GM21528 (cell line): Measurements from ENCODE around the gene ATE1.

Experiments used
- ATAC-seq: cut with Tn5 transposase; IDR thresholded peaks from one replicate; pipeline ENCODE4 v1.9.1; 2021; ENCODE audit warnings: mild to moderate bottlenecking, moderate library complexity; ENCODE audit not compliant: unreplicated experiment, low FRiP score

Gene ATE1

DNA sequence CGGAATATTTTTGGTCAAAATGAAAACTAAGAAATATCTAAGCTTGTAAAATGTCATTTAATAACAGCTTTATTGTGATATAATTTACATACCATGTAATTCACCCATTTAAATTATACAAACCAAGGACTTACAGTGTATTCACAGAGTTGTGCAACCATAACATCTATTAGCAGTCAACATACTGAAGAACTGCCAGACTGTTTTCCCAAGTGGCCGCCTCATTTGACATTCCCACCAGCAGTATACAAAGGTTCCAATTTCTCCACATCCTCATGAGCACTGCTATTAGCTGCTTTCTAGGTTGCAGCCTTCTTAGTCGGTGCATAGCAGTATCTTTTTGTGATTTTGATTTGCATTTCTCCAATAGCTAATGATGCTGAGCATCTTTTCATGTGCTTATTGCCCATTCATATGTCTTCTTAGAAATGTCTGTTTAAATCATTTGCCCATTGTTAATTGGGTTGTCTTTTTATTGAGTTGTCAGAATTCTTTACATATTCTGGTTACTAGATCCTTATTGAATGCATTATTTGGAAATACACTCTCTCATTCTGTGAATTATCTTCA, 176.6 kb downstream of the ATE1 start:
- no peak for ATAC-seq

DNA sequence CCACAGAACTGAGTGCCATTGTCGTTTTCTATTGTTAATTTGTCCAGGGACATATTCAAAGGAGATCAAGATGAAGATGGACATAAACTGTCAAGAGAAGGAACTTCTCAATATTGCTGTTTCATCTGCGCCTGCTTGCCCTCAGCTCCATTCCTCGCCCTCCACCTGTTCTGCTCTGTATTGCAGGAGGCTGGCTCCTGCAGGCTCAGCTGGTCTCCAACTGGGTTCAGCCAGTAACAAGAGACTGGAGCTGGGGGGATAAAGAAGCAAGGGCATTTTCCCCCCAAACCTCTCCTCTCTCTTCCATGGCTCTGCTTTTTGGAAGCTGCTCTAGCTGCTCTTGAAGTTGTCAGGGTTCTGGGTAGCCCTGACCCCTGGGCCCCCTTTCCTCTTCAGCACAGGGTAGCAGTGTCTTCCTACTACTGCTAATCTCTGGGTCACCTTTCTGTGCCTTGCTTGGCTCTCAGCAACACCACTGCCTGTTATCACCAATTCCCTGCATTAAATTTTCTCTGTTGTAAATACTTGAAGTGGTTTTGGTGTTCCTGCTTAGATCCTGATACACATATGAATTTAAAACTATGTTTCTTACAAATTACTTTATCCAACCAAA, 180.6 kb downstream of the ATE1 start:
- ATAC-seq: no peak

DNA sequence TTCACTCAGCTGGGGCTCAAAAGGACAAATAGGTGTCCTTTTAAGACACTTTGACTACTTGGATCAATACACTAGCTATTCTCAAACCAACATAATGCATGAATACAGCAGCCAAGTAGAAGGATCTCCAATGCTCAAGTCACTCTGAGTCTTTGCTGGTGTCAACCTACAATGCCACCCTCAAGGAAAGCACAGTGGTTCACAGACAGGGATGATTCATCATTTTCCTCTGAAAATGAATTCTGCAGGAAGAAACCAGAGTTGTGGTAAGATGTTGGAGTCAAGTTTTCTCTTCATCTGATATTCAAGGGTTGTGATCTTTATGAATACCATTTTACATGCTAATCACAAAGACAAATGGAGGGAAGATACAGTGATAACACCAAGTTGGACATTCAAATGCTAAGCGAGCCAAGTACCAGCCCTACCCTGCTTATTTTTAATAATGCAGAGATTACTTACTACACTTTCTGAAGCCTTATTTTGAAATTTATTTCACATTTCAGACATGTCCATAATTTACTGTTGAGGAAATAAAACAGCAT, 186.5 kb downstream of the ATE1 start:
- ATAC-seq: no peak

DNA sequence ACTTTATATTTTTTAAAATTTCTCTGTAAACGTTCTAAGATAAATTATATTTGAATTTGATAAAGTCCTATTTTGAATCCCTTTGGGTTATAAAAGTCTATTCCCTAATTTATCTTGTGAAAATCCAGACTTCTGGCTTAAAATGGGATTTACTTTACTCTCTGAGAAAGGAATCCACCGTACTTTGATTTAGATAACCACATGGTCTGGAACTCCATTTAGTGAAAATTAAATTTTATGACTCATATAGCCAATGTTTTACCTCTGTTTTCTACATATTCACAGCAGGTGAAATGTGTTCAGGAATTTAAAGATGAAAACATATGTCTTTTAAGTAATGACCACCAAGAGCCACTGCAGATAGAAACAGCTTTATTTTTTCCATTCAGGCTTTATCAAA, 187.8 kb downstream of the ATE1 start:
- no peak for ATAC-seq

DNA sequence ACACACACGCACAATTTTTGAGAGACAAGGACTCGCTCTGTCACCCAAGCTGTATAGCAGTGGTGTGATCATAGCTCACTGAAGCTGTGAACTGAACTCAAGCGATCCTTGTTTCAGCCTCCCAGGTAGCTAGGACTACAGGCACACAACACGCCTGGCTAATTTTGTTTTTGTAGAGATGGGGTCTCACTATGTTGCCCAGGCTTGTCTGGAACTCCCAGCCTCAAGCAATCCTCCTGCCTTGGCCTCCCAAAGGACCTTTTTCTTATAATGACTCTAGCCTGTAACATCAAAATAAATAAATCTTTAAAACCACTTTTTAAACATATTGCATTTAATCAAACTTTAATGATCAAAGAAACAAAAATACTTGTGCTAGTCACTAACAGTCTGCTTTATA, 188.7 kb downstream of the ATE1 start:
- ATAC-seq: no peak

DNA sequence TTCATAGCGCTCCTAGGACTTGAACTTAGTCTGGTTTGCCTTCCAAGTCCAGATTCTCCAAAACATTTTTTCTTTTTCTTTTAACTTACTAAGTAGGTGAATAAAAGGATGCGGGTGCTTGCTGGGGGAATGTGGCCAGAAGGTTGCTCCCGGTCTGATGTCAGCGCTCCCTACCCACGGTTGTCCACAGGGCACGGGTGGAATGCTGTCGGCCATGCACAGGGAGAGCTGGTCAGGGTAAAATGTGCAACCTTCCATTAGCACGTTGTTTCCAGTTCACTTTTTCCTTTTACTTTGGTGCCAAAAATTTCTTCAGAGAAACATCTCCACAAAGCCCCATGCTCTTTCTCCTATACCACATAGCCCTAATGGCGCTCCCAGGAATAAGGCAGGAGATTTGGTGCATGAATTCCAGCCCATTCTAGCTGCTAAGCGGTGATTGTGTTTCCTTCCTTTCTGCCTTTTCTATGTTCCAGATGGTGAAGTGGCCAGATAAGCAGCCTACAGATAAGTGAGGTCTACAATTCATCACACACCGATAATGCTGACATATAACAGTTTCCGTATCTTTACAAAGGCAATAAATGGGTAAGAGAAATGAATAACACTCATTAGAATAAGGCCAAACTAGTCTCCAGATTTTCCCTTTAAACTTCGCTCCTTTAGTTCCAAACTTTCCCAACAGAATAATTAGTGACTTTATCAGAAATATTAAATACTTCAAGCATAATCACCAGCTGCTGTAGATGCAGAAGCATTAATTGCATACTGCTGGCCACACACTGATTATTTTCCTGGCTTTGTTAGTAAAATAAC, 191.3 kb downstream of the ATE1 start:
- ATAC-seq: no peak

DNA sequence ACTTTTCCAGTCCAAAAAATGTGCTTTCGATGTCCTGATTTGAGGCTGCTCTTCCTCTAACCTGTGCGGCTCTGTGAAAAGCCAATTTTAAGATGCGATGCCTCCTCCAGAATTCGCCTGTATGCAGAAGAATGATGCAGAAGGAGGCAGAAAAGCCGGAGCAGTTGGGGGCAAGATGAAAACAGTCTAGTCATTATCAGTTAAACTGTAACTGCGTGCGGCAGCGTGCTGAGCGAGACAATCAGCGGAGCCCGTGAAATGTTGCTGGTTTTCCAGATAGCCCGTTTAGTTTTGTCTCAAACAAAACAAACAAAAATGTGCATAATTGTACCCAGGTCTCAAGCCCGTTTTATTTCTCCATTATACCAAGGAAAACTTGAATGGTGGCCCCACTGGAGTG, 192.6 kb downstream of the ATE1 start:
- no peak for ATAC-seq

DNA sequence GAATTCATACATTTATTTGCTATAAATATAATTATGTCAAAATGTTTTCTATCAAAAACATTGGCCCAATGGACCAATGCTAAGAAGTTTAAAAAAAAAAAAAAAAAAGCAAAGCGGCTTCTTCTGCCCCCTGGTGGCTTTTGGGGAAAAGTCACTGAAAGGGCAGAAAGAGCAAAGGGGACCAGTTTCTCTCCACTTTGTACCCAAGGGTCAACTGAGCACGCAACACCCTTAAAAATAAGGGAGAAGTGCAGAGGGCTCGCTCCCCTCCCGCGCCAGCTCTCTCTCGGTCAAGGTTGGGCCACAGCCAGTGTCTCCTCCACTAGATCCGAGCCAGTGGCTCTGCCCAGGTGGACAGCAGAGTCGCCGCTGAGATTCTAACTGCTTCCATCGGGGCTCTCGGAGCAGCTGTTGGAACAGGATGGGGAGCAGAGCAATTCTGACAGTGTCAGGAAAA, 193.2 kb downstream of the ATE1 start:
- no peak for ATAC-seq

DNA sequence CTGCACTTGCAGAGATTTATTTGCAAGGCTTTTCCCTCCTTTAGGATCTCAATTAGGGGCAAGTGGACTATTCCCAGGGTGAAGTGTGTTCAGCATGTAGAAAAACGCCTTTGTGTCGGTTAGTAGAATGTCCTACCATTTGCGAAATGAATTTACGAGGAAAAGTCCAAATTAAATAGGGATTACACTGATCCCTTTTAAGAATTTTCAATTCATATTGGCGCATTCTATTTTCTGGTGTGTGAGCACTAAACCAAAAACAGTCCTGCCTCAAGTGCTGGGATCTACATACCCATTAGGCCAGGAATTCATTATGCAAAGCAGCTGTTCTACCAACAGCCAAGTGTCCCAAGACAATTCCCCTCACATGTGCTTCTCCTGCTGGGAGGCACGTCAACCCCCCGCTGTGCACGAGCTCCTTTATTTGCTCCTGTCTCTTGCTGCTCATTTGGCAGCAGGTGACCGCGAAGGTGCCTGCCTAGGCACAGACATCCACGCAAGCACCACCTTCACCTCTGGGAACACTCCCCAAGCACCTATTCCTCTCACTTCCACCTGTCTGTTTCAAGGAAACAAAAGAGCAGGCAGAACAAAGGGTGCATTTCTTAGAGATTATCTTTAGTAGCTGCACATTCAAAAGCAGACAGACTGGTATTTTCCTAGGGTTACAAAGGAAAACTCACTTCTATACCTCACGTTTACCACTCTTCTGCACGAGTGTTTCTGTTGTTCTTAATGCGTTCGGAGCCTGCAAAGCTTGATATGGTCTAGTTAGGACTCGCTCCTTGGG, 195.0 kb downstream of the ATE1 start:
- ATAC-seq: no peak

DNA sequence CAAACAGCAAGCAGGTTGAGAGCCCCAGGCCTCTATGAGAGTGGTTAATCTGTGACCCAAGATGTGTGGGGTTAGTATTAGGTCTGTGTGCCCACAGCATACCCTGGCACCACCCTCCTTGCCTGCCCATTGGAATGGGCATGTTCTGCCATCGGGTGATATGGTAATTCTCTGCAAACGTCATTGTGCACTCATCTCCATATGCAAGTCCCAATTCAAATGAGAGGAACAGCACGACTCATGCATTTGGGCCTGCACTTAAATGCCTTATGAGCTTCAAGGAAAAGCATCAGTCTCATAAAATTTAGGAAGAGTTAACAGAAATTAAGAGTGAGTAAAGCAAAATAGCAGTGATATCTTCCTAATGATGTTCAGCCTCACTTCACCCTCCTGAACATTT, 195.7 kb downstream of the ATE1 start:
- no peak for ATAC-seq

DNA sequence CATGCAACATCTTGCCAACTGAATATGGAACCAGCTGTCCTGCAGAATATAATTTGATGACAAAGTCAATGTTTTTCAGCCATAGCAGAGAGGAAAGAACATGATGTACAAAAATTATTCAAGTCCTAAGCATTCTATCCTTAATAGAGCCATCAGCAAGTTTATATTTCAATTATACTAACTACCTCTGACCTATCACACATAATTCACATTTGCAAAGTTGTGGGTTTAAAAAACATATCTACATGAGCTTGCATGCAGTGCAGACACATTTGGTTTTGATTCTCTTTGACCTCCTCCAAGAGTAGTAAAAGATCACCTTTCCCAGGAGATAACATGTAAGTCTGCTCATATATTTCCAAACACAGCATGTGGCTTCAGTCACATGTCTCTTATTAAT, 203.5 kb downstream of the ATE1 start:
- ATAC-seq: no peak

DNA sequence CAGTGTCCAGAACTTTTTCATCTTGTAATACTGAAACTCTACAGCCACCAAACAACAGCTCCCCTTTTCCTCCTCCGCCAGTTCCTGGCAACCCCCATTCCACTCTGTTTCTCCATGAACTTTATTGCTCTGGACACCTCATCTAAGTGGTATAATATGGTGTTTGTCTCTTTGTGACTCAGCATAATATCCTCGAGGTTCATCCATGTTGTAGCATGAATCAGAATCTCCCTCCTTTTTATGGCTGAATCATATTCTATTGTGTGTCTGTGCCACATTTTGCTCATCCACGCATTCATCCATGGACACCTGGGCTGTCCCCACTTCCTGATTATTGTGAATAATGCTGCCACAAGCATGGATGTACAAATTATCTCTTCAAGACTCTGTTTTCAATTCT, 205.2 kb downstream of the ATE1 start:
- ATAC-seq: no peak

DNA sequence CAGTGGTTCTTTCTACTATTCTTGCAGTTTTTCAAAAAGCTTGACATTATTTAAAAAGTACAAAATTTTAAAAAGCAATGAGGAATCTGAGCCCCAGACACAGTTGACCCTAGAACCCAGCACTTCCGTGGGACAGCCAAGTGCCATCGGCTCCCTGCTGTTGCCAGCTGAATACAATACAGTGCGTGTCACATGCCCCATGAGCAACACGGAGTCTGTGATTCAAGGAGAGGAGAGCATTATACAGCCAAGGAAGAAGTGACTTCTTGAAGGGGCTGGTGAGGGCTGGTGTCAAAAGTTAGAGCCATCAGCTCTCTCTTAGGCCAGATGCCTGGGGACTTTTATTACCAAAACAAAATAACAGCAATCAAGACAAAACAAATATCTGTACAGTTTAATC, 206.6 kb downstream of the ATE1 start:
- ATAC-seq: no peak

DNA sequence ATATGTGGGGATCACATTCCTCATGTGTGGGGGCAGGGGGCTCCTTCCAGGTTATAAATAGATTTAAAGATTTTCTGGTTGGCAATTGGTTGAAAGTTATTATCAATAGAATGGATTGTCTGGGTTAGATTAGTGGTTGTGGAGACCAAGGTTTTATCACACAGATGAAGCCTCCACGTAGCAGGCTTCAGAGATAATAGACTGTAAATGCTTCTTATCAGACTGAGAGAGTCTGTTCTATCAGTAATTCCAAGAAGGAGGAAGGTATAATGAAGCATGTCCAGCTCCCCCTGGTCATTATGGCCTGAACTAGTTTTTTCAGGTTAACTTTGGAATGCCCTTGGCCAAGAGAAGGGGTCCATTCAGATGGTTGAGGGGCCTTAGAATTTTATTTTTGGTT, 211.9 kb downstream of the ATE1 start:
- ATAC-seq: no peak

DNA sequence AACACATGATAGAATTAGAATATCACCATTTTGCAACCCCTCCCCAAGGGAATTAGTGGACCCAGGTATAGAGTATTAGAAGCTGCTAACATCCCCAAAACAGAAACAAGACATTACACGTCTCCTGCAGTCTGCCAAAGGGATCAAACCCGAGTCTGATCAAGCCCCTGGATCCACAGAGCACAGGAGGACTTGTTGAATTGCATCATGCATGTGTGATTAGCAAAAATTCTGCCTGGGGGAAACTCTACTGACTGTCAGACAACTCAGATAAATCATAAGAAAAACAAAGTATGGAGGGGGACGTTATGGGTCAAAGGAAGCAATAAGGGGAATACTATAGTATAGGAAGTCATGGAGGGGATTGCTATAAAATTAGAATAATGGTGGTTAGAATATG, 212.8 kb downstream of the ATE1 start:
- ATAC-seq: no peak

DNA sequence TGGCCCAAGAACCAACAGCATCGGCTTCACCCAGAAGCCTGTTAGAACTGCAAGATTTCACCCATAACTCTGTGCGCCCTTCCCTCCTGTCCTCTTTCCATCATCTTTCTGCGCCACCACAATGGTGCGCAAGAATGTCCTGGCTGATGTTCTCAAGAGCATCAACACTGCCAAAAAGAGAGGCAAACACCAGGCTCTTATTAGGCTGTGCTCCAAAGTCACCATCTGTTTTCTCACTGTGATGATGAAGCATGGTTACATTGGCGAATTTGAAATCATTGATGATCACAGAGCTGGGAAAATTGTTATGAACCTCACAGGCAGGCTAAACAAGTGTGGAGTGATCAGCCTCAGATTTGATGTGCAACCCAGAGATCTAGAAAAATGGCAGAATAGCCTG, 214.3 kb downstream of the ATE1 start:
- ATAC-seq: no peak

DNA sequence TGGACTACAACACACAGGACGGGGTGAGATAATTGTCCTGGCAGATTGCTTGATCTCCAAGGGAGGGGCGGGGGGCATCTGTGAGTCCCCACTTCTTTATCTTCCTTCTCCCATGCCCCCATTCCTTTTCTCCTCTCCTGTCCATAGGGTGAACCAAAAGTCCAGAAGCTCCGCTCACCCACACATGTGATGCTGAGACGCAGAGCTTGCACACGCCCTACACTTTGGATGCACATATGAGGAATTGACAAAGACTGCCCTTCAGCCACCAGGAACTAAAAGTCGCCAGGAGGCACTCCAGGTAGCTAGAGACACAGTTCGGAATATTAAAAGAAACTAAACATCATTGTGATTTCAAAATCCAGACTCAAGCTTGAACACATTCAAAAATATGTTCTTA, 216.9 kb downstream of the ATE1 start:
- no peak for ATAC-seq

DNA sequence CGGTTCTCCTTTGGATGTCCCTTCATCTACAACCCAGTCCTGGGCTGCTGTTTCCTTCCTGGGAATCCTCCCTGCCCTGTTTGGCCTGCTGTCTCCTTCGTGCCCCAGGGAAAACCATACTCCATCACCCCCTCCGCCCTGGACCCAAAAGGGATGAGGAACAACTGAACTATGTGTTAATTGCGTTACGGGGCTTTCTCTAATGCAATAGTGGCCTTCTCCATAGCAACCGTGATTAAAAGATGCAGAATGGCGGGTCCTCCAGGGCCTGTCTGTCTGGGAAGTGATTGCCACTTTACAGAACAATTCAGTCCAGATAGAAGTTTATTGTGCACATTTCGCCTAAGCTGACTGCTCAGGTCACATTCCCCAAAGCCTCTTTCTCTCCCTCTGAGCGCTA, 217.6 kb downstream of the ATE1 start:
- no peak for ATAC-seq

DNA sequence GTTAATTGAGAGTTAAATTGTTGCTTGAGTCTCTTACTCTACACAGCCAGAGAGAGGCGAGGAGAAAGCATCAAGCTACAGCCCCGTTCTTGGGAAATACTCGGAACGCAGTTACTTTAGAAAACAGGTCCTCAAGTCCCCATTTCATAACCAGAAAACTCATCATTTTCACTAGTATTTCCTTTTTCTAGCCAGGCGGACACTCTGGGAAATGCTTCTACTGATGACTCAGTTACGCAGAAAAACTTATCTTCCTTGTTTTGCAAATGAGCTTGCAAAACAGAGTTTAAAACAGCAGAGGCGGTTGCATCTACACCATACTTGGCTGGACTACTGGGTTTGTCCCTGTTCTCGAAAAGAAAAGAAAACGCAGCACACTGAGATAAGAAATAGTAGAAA, 218.2 kb downstream of the ATE1 start:
- no peak for ATAC-seq

DNA sequence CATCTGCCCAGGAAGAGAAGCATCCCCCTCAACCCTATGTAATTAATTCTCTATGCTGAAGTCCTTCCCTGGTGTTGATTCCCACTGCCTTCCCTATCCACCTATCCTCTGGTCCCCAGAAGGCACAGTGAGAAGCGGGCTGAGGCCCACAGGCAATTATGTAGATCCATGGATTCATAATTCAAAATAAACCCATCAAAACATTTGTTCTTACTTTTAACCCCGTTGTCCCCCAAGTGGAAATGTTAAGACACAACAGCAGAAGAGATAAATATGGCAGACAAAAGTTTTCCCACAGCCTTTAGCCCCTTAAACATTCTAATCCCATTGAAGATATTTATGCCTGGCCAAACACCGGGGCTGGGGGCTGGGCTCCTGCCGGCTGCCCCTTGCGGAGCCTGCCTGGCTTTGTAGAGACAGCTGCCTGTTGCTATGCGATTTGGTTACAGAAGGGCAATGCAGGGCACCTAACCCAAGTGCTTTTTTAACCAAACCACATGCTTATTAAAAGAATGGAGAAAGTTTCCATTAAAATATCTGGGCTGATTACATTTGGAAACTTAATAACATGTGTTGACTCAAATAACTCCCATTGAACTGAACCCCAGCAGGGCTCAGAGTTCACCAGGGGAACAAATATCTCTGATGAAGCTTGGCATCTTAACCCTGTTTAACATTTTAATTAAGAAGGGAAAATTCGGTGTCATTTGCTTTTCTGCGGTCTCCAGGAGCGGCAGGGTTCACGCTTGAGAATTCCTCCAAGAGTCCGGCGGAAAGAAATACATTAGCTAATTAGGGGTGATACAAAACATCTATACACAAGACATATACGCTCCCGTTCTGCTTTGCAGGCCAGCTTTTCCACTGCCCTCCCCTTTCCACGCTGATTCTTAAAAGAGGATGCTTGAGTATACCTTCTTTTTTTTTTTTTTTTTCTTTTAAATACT, 218.8 kb downstream of the ATE1 start:
- no peak for ATAC-seq
